ENCODE results near the gene MPO. TPM values are rescaled to one million over a fixed set of nuclear protein-coding genes. Genes with fewer than 3 reads are reported as not detected.
A peak's percentile ranks its signal among the peaks of the same experiment; 100 is the strongest.

The MPO gene
- total and polyA plus RNA-seq, 2 of the 4 experiments (the other 2 are of a cell fraction), result not detected

- no peak for DNase-seq
- WGBS, 2 experiments (ENCODE audit: extremely low coverage in 2 of 2, insufficient read length in 1 of 2), result no CpG with 5 or more reads among the region's 10 CpGs
- Histone ChIP-seq H3K4me2 (ENCODE audit: low read depth, low read length) (no peak overlapping the region), H3K56ac (ENCODE audit: extremely low read depth, insufficient read depth, low read length) (no peak overlapping the region), H3K23ac (ENCODE audit: low read depth, low read length) (no peak overlapping the region), H3K36me3 (ENCODE audit: control insufficient read depth, insufficient read depth, low read length) (no peaks in the 10 kb centered on the region), H3K4me1 (ENCODE audit: control insufficient read depth, insufficient read depth, low read length) (no peaks in the 10 kb centered on the region), H3K9ac (ENCODE audit: low read depth, low read length) (no peak overlapping the region), H2AK5ac (ENCODE audit: low read depth, low read length) (no peak overlapping the region), H2BK5ac (ENCODE audit: low read depth, low read length, poor library complexity, severe bottlenecking) (no peak overlapping the region), H3K9me3 (ENCODE audit: control insufficient read depth, insufficient read depth, low read length) (no peaks in the 10 kb centered on the region), H3K79me1 (ENCODE audit: low read depth in 1 of 2, low read length in 2 of 2) (no peaks in the 10 kb centered on the region), H3K9me1 (ENCODE audit: insufficient read depth, low read length) (no peaks in the 10 kb centered on the region), H3K27me3 (ENCODE audit: control insufficient read depth, insufficient read depth, low read length) (peaks cover 11% of the 10 kb centered on the region; the same call in 1 of the 2 replicates), H2BK120ac (ENCODE audit: low read depth, low read length) (no peak overlapping the region), H2AK9ac (replicated peaks; ENCODE audit: low read depth, low read length, poor library complexity) (no peak overlapping the region), H4K20me1 (ENCODE audit: insufficient read depth, low read length) (no peaks in the 10 kb centered on the region), H3K14ac (replicated peaks; ENCODE audit: low read depth, low read length) (no peak overlapping the region), H3K18ac (ENCODE audit: low read depth, low read length) (no peak overlapping the region), H2BK15ac (ENCODE audit: low read depth, low read length) (no peak overlapping the region), H3K27ac (ENCODE audit: insufficient read depth, low read length) (no peak overlapping the region), H2BK20ac (ENCODE audit: low read depth, low read length) (no peak overlapping the region), H2AFZ (replicated peaks; ENCODE audit: low read length, poor library complexity) (peak overlapping the region; percentile 33), H4K91ac (ENCODE audit: insufficient read depth, low read depth, low read length) (no peak overlapping the region), H4K8ac (ENCODE audit: low read depth in 2 of 2, low read length in 2 of 2) (no peak overlapping the region), H3K4ac (ENCODE audit: low read depth, low read length) (no peak overlapping the region), H4K5ac (ENCODE audit: low read depth, low read length) (no peak overlapping the region), H3K4me3 (ENCODE audit: insufficient read depth, low read depth, low read length) (no peak overlapping the region)
- intact Hi-C loops (cut with micrococcal nuclease) (no loop called here), dilution Hi-C loops (cut with HindIII; ENCODE audit: low sequenced_read_pairs, unreplicated experiment) (no loop called here), in situ Hi-C loops (cut with MboI; ENCODE audit: low sequenced_read_pairs) (no loop called here)
- TF ChIP-seq MXI1 (IDR thresholded peaks at IDR 0.05; ENCODE audit: borderline replicate concordance, low read depth, low read length), result no peak
- no peak for TF ChIP-seq CHD1 (IDR thresholded peaks at IDR 0.05; ENCODE audit: low read depth, low read length)
- no peak for TF ChIP-seq CTCF (conservative IDR thresholded peaks at IDR 0.05; ENCODE audit: low read depth, low read length)
- TF ChIP-seq RAD21 (IDR thresholded peaks at IDR 0.05; ENCODE audit: low read length), result no peak
- TF ChIP-seq POLR2A (IDR thresholded peaks at IDR 0.05; ENCODE audit: low read depth, low read length), result no peak
- no peak for TF ChIP-seq RCOR1 (IDR thresholded peaks at IDR 0.05; ENCODE audit: insufficient replicate concordance, low read length)
- no peak for TF ChIP-seq CEBPB (IDR thresholded peaks at IDR 0.05; ENCODE audit: low read depth, low read length)
- CTCF ChIA-PET, result interaction anchor here (0.9 kb wide), 1 partner anchor 9 kb away, joined by 7 read pairs; no protein-coding TSS in a partner anchor
- no peak for ATAC-seq (ENCODE audit: low read depth)
- POLR2A ChIA-PET (ENCODE audit: unreplicated experiment), result no interaction called here
- no TSS peak for BruUV-seq (replicated peaks)
Measured at GRCh38 chr17:58275417-58275816, 5.3 kb downstream of the MPO start.
